ENCODE results near the gene S100A7A. TPM values are rescaled to one million over a fixed set of nuclear protein-coding genes. Genes with fewer than 3 reads are reported as not detected.

The S100A7A gene
- total and polyA plus RNA-seq, 7 donors = not detected

DNA sequence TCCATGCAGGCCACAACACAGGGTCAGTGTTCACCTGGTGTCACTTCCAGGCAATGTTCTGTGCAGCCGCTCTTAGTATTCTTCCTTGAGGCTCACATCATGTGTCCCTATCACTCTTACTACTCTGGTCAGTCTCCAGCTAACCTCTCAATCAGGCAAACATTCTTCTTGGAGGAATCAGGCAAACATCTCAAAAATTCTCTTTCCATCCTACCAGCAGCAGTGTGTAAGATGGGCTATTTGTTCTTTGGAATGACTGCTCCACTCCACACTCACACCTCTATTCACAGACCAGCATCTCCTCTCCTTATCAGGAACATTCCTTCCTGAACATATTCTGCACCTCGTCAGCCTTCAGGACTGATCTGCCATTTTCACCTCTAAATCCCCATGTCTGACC lies 4.0 kb downstream of the S100A7A start:
- Histone ChIP-seq H3K27me3 (ENCODE audit: insufficient read depth in 3 of 3, low read length in 2 of 3) (peaks cover 0 to 10% (median 6%) of the 10 kb centered on the region in 3 donors), H3K36me3 (ENCODE audit: insufficient read depth in 1 of 2, low read depth in 1 of 2) (no peaks in the 10 kb centered on the region), H3K4me3 (no peak overlapping the region), H3K27ac (no peak overlapping the region), H3K4me1 (no peaks in the 10 kb centered on the region), H3K9me3 (no peaks in the 10 kb centered on the region)
- ATAC-seq = no peak
- WGBS, 3 donors = 68 to 78% (median 75%) methylated on average over 2 of the region's 2 CpGs
- intact Hi-C loops (cut with DNase I) = no loop called here
- no peak for DNase-seq
- TF ChIP-seq, protein P1, sequence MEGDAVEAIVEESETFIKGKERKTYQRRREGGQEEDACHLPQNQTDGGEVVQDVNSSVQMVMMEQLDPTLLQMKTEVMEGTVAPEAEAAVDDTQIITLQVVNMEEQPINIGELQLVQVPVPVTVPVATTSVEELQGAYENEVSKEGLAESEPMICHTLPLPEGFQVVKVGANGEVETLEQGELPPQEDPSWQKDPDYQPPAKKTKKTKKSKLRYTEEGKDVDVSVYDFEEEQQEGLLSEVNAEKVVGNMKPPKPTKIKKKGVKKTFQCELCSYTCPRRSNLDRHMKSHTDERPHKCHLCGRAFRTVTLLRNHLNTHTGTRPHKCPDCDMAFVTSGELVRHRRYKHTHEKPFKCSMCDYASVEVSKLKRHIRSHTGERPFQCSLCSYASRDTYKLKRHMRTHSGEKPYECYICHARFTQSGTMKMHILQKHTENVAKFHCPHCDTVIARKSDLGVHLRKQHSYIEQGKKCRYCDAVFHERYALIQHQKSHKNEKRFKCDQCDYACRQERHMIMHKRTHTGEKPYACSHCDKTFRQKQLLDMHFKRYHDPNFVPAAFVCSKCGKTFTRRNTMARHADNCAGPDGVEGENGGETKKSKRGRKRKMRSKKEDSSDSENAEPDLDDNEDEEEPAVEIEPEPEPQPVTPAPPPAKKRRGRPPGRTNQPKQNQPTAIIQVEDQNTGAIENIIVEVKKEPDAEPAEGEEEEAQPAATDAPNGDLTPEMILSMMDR (IDR thresholded peaks at IDR 0.05) = no peak

DNA sequence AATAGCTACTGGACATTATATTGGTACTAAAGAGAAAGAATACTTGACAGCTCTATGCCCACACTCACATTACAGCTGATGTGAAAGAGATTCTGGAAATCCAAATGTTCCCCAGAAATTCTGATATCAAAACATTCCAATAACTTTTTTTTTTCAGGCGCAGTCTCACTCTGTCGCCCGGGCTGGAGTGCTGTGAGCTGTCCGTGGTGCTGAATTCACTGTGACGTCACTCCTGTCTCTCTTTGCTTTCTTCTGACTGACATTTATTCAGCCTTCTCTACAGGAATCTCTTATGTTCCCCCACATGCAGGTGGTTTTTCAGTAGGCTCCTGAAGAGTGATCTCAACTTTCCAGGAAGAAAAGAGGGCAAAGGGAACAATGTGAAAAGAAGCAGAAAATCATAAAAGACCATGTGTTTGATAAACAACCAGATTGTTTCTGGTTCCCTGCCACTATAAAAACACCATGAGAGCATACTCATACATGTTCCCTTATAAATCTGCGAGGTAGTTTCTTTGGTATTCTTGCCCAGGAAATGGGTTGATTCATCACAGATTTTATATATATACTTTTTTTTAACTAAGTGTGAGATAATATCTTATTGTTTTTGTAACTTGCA lies 6.2 kb downstream of the S100A7A start:
- peak in 2 of 4 donors; percentile 53 to 57 for ATAC-seq
- intact Hi-C loops (cut with DNase I) = no loop called here
- Histone ChIP-seq H3K36me3 (ENCODE audit: insufficient read depth in 1 of 2, low read depth in 1 of 2) (no peaks in the 10 kb centered on the region), H3K27ac (no peak overlapping the region), H3K4me1 (no peaks in the 10 kb centered on the region), H3K9me3 (no peaks in the 10 kb centered on the region), H3K27me3 (ENCODE audit: insufficient read depth in 3 of 3, low read length in 2 of 3) (peaks cover 0 to 13% (median 6%) of the 10 kb centered on the region in 3 donors), H3K4me3 (no peak overlapping the region)
- peak; percentile 50 to 75 for DNase-seq
- 5 to 7% (median 7%) methylated on average over 6 of the region's 6 CpGs for WGBS, 3 donors
- TF ChIP-seq, protein P1 (IDR thresholded peaks at IDR 0.05) = no peak

DNA sequence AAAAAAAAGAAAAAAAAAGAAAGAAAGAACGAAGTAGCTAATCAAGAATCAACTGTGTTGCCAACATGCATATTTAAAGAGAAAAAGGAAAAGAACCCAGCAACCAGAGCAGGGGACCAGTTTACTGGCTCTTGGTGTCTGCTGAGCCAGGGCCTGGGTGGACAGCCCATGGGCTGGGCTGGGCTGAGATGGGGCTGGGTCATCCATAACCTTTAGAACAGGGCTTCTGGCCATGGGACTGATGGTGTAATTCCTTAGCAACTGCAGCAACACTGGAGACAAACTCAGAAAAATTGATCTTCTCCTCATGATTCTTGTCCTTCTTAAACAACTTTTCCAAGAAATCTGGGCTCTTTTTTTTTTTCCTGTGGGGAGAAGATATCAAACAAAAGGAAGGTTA lies 10.5 kb downstream of the S100A7A start:
- Histone ChIP-seq H3K27ac (no peak overlapping the region), H3K27me3 (ENCODE audit: insufficient read depth in 3 of 3, low read length in 2 of 3) (peaks cover 0 to 13% (median 0%) of the 10 kb centered on the region in 3 donors), H3K9me3 (no peaks in the 10 kb centered on the region), H3K4me1 (no peaks in the 10 kb centered on the region), H3K36me3 (ENCODE audit: insufficient read depth in 1 of 2, low read depth in 1 of 2) (no peaks in the 10 kb centered on the region), H3K4me3 (no peak overlapping the region)
- WGBS, 3 donors = 9 to 12% (median 10%) methylated on average over 1 of the region's 1 CpG
- DNase-seq (no peak), ATAC-seq (no peak)
- TF ChIP-seq, protein P1 (IDR thresholded peaks at IDR 0.05) = no peak
- intact Hi-C loops (cut with DNase I) = no loop called here

DNA sequence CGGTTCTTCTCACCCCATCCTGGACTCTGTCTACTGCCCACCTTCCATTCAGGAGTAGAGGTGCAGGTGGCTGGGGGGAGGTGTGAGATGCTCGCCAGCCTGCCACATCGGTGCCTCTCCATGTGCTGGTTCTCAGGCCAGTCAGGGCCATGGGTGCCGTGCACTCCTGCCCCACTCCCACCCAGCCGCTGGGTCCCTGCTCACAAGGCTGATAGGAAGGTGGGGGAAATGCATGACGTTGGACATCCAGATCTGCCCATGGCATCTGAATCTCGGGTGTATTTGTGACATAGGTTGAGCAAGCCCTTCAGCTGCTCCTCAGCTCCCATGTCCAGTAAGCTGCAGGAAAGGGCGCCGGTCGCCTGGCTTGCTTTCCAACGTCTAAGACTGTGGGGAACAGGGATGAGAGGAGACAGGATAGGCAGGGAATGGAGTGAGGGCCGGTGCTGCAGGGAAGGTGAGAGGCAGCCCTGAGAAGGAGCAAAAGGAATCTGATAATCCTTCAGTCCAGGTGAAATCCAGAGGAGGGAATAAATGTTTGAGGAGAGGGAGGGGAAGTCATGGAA lies 11.8 kb downstream of the S100A7A start:
- H3K9me3 ChIP-seq = no peaks in the 10 kb centered on the region
- peaks cover 0 to 13% (median 0%) of the 10 kb centered on the region in 3 donors for H3K27me3 ChIP-seq (ENCODE audit: insufficient read depth in 3 of 3, low read length in 2 of 3)
- WGBS, 3 donors = 76 to 81% (median 77%) methylated on average over 12 of the region's 12 CpGs
- ATAC-seq = no peak
- intact Hi-C loops (cut with DNase I) = no loop called here
- DNase-seq = no peak
- no peaks in the 10 kb centered on the region for H3K36me3 ChIP-seq (ENCODE audit: insufficient read depth in 1 of 2, low read depth in 1 of 2)
- H3K4me1 ChIP-seq = no peaks in the 10 kb centered on the region
- TF ChIP-seq, protein P1 (IDR thresholded peaks at IDR 0.05) = no peak
- H3K4me3 ChIP-seq = no peak overlapping the region
- no peak overlapping the region for H3K27ac ChIP-seq

Measured in psoas muscle (tissue), 8 donors.